Measurements from ENCODE around the gene PCDH12. TPM values are rescaled to one million over a fixed set of nuclear protein-coding genes. Genes with fewer than 3 reads are reported as not detected.

PCDH12 gene
- total and polyA plus RNA-seq, 2 donors (not counting 3 experiments of a cell fraction or from before 2014, with no cell fraction given) = 6.2 to 20.4 TPM

- H3K4me2 ChIP-seq (ENCODE audit: insufficient read depth, low read length) = no peak overlapping the region
- POLR2A ChIA-PET = no interaction called here
- intact Hi-C loops (cut with micrococcal nuclease) (no loop called here), dilution Hi-C loops (cut with MboI; ENCODE audit: extremely low pct_ligation_motif_present, low sequenced_read_pairs) (no loop called here)
- CTCF ChIA-PET = no interaction called here
- DNase-seq (ENCODE audit: low read depth, low spot score) (no peak), FAIRE-seq (no peak)
- H3K9ac ChIP-seq (replicated peaks; ENCODE audit: extremely low read depth, insufficient read depth, low read length) = no peak overlapping the region
- no peaks in the 10 kb centered on the region for H3K79me2 ChIP-seq (ENCODE audit: control insufficient read depth, insufficient read depth, low read length)
- no TSS peak for BruUV-seq (replicated peaks)
- H3K4me1 ChIP-seq (ENCODE audit: control insufficient read depth, extremely low read depth, insufficient read depth, low read length) = peaks cover under 1% of the 10 kb centered on the region
- H3K9me3 ChIP-seq (replicated peaks; ENCODE audit: control insufficient read depth, insufficient read depth, low read length) = no peaks in the 10 kb centered on the region
- no peak overlapping the region for H3K4me3 ChIP-seq (replicated peaks in 1 of 3; ENCODE audit: insufficient read depth in 1 of 3, low read depth in 1 of 3, low read length in 3 of 3)
- no peaks in the 10 kb centered on the region for H4K20me1 ChIP-seq (replicated peaks; ENCODE audit: control insufficient read depth, extremely low read depth, insufficient read depth, low read length)
- H3K9me1 ChIP-seq (replicated peaks; ENCODE audit: control insufficient read depth, extremely low read depth, insufficient read depth, low read length) = no peaks in the 10 kb centered on the region
- no peaks in the 10 kb centered on the region for H3K36me3 ChIP-seq (ENCODE audit: control insufficient read depth in 2 of 2, extremely low read depth in 1 of 2, insufficient read depth in 2 of 2, low read length in 2 of 2)
- no peak overlapping the region for H3K27ac ChIP-seq (ENCODE audit: insufficient read depth, low read depth, low read length)
- TF ChIP-seq POLR2AphosphoS5 (IDR thresholded peaks at IDR 0.05; ENCODE audit: insufficient read depth, low read depth, low read length) (no peak), CTCF (IDR thresholded peaks at IDR 0.05; ENCODE audit: extremely low read depth in 1 of 2, insufficient read depth in 1 of 2, low read depth in 1 of 2, low read length in 2 of 2) (no peak), MAX (IDR thresholded peaks at IDR 0.05; ENCODE audit: insufficient read depth, insufficient read length) (no peak), GATA2 (IDR thresholded peaks at IDR 0.05; ENCODE audit: insufficient read depth, insufficient read length, low read depth, low read length) (no peak)
- peaks cover 9 to 11% of the 10 kb centered on the region in 2 experiments for H3K27me3 ChIP-seq (ENCODE audit: control insufficient read depth in 2 of 2, insufficient read depth in 2 of 2, low read length in 2 of 2)
- H2AFZ ChIP-seq (ENCODE audit: low read depth, low read length) = no peak overlapping the region
These were observed 49.2 kb downstream of the PCDH12 start for GRCh38 chr5:141908796-141909195.

- Histone ChIP-seq H3K9ac (replicated peaks; ENCODE audit: extremely low read depth, insufficient read depth, low read length) (no peak overlapping the region), H3K9me3 (replicated peaks; ENCODE audit: control insufficient read depth, insufficient read depth, low read length) (no peaks in the 10 kb centered on the region), H3K79me2 (ENCODE audit: control insufficient read depth, insufficient read depth, low read length) (no peaks in the 10 kb centered on the region), H3K4me2 (ENCODE audit: insufficient read depth, low read length) (no peak overlapping the region), H2AFZ (ENCODE audit: low read depth, low read length) (no peak overlapping the region), H3K9me1 (replicated peaks; ENCODE audit: control insufficient read depth, extremely low read depth, insufficient read depth, low read length) (no peaks in the 10 kb centered on the region), H3K27me3 (ENCODE audit: control insufficient read depth in 2 of 2, insufficient read depth in 2 of 2, low read length in 2 of 2) (peaks cover 4 to 5% of the 10 kb centered on the region in 2 experiments), H3K4me1 (ENCODE audit: control insufficient read depth, extremely low read depth, insufficient read depth, low read length) (no peaks in the 10 kb centered on the region), H4K20me1 (replicated peaks; ENCODE audit: control insufficient read depth, extremely low read depth, insufficient read depth, low read length) (no peaks in the 10 kb centered on the region), H3K27ac (ENCODE audit: insufficient read depth, low read depth, low read length) (no peak overlapping the region), H3K36me3 (ENCODE audit: control insufficient read depth in 2 of 2, extremely low read depth in 1 of 2, insufficient read depth in 2 of 2, low read length in 2 of 2) (no peaks in the 10 kb centered on the region), H3K4me3 (replicated peaks in 1 of 3; ENCODE audit: insufficient read depth in 1 of 3, low read depth in 1 of 3, low read length in 3 of 3) (no peak overlapping the region)
- no peak for FAIRE-seq
- intact Hi-C loops (cut with micrococcal nuclease) = no loop called here
- DNase-seq (ENCODE audit: low read depth, low spot score) = no peak
- dilution Hi-C loops (cut with MboI; ENCODE audit: extremely low pct_ligation_motif_present, low sequenced_read_pairs) = no loop called here
- BruUV-seq (replicated peaks) = no TSS peak
- CTCF ChIA-PET = interaction anchor here (1.0 to 1.7 kb wide), 2 partner anchors 40 to 54 kb away, joined by 4 to 9 read pairs; no protein-coding TSS in a partner anchor
- POLR2A ChIA-PET = no interaction called here
- TF ChIP-seq MAX (IDR thresholded peaks at IDR 0.05; ENCODE audit: insufficient read depth, insufficient read length) = no peak
- no peak for TF ChIP-seq GATA2 (IDR thresholded peaks at IDR 0.05; ENCODE audit: insufficient read depth, insufficient read length, low read depth, low read length)
- TF ChIP-seq POLR2AphosphoS5 (IDR thresholded peaks at IDR 0.05; ENCODE audit: insufficient read depth, low read depth, low read length) = no peak
- no peak for TF ChIP-seq EZH2 (IDR thresholded peaks at IDR 0.05; ENCODE audit: borderline replicate concordance, low read depth, low read length, severe bottlenecking)
- no peak for TF ChIP-seq FOS (IDR thresholded peaks at IDR 0.05; ENCODE audit: borderline replicate concordance, insufficient read depth, low read length)
These were observed 51.0 kb downstream of the PCDH12 start for GRCh38 chr5:141906972-141907371.
